SK-MEL-5 (cell line): Measurements from ENCODE around the gene ALG11. TPM values are rescaled to one million over a fixed set of nuclear protein-coding genes. Genes with fewer than 3 reads are reported as not detected.

Experiments
- DNase-seq: peaks from one replicate; pipeline ENCODE4 v3.0.0-alpha.2; 2016; ENCODE audit warnings: low read depth, low spot score
- in situ Hi-C: cut with HindIII; loops from 2 replicates; pipeline ENCODE4 v1.10.0; 2016; ENCODE audit warnings: low sequenced_read_pairs, high pct_unique_total_duplicates, low pct_unique_long_range_greater_than_20kb
- total RNA-seq: library from RNA; depleted of rRNA; stranded (reverse); fragments of >200 nt; shearing (Covaris generic); gene quantifications from 2 replicates; pipeline ENCODE4 v1.2.3, GENCODE V29; 2014

ALG11 gene
- total RNA-seq, 1 experiment from 2014 or later: 18.6 TPM

DNA sequence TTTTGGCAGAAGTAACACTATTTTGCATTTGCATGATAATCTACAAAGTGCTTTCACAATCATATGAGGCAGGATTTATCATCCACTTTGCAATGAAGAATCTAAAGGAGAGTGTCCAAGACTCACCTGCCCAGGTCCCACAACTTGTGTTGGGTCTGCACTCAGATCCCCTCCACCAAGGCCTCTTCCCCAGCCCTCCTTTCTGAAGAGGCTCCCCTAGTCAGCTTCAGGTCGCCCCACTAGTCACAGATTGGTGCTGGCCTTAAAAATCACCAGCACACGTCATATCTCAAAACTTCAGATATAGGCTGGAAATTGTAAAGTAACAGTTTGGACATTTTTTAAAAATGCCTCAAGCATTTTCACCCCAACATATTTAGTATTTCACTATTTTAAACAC is 18.5 kb upstream of the ALG11 start:
- no peak for DNase-seq
- in situ Hi-C loops: no loop called here

DNA sequence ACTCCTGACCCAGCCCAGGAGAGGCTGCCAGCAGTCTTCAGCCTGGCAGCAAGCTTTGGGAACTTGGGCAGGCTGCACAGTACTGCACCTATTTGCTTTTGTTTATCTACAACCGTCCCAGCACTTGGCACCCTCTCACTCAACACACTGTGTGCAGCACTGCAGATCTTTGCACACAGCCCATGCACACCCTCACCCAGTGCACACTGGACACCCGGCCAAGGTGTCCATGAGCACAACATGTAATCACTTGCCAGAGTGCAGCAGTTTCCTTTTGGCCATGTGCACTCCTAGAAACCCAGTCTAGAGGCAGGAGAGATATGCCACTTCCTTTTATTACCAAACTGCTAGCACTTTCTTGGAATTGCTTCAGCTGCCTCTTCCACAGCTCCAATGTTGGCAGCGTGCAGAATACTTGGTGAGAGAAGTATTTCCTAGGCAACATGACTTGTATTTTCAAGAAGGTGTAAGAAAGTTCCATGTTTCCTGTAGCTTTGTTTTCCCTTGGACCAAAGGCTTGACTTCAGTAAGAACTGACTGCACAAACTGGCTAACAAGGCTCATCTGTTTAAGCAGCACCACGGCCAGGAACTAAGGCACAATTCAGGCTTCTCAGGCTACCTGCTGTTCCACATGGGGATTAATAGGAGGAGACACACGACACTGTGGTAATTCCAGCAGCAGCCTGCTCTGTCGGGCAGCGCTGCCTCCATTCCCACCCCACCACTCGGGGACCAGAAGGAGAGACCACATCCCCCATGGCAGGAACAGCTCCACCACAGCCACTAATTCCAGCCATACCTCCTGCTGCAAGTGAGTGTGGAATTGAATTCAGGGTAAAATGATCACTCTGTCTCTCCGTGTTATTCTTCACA is 16.3 kb upstream of the ALG11 start:
- DNase-seq: peak; percentile 51
- in situ Hi-C loops: no loop called here

GRCh38 chr13:51996641-51997040 is 15.6 kb upstream of the ALG11 start:
- in situ Hi-C loops: no loop called here
- DNase-seq: no peak

GRCh38 chr13:51997186-51997585 is 15.0 kb upstream of the ALG11 start:
- DNase-seq: no peak
- in situ Hi-C loops: no loop called here

DNA sequence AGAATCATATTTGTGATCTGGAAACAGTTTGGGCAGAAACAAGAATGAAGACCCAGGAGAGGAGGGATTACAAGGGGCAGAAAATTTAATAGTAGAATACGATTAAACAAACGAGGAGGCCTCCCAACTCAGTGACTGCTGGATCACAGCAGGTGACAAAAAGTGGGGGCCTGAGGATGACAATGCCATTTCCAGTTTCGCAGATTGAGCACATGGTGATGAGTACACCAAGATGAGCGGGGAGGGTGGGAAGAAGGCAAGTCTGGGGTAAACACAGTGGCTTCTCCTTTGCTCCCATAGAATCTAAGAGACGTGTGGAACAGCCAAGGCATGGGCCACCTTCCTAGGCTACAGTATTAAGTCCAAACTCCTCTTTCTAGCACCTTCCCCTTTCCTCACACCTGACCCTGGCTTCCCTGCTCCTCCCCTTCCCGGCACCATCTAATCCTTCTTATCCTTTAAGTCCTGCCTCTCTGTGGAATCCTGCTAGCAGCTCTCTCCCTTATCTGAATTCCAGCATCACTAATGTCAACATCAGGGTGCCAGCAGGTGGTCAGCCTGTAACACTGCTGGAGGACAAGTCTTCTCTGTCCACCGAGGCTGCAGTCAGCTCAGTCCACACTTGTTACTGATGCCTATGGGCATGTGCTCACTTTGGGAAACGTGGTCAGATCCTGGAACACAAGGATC is 14.4 kb upstream of the ALG11 start:
- no peak for DNase-seq
- in situ Hi-C loops: no loop called here

DNA sequence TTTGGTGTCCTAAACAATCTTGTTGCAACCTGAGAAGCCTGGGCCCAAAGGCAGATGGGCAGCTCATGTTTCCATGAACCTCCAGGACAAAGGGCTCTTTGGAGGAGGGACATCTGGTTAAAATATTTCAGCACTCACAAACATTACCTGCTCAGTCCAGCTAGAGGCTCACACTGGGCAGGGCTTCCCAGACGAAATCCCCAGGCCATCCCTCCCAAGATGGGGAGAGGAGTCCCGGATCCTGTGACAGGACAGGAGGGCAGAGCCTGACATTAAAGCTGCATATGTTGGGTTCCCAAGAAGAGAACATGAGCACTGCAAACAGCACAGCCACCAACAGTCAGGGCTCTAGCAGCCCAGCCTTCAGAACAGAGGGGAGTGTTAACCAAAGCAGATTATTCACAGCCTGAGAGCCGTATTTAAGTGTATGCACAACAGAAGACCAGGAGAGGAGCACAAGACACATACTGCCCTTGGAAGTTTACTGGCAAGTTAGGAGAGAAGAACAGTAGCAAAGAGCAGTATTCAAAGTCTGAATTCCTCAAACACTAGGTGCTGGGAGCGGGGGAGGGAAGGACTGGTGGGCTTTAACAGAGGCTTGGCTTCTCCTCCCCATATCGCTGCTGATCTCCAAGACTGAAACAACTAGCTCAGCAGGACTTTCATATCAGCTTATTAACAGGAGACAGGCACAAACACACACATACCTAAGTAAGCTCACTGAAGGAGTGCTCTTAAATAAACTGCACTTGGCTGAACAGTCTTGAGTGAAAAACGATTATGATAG is 13.3 kb upstream of the ALG11 start:
- DNase-seq: no peak
- in situ Hi-C loops: no loop called here

- no peak for DNase-seq
- in situ Hi-C loops: no loop called here
Observed at GRCh38 chr13:51999510-51999911, 12.7 kb upstream of the ALG11 start.

DNA sequence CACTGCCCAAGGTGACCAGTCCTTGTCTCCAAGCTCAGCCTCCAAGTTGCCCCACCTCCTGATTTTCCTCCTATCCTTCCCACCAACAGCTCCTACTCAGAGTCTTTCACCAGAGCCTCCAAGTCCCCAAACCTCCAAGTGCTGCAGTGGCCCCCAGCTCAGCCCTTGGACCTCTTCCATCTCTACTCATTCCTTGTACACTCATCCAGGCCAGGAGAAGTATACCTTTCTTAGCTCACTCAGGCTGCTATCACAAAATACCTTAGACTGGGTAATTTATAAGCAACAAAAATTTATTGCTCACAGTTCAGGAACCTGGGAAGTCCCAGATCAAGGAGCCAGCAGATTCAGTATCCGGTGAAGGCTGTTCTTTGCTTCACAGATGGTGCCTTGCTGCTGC is 12.3 kb upstream of the ALG11 start:
- no peak for DNase-seq
- in situ Hi-C loops: no loop called here

DNA sequence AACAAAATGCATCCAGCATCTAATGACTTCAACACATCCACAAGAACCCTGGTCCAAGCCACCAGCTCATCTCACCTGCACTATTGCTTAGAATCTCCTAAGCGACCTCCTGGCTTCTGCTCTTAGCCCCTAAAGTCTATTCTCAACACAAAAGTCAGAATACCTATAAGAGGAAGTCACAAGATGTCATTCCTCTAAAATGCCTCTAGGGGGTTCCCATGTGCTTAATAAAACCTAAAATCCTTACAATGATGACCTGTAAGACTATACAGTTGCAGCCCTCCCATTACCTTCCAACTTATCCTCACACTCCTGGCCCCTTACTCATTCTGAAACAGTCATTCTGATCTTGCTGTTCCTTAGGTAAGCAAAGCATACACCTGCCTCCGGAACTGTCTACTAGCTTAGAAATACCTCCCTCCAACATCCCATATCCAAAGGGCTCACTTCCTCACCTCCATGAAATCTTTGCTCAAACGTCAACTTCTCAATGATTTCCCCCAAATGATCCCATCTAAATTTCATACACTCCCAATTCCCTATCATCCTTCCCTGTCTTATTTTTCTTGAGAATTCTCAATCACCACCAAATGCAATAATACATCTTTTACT is 11.0 kb upstream of the ALG11 start:
- peak; percentile 63 for DNase-seq
- in situ Hi-C loops: no loop called here

- in situ Hi-C loops: no loop called here
- no peak for DNase-seq
Observed at GRCh38 chr13:52002361-52002760, 9.8 kb upstream of the ALG11 start.

GRCh38 chr13:52003541-52003940 is 8.7 kb upstream of the ALG11 start:
- in situ Hi-C loops: no loop called here
- no peak for DNase-seq

GRCh38 chr13:52004511-52005170 is 7.6 kb upstream of the ALG11 start:
- peak; percentile 73 for DNase-seq
- in situ Hi-C loops: no loop called here

GRCh38 chr13:52005841-52006522 is 6.2 kb upstream of the ALG11 start:
- in situ Hi-C loops: no loop called here
- DNase-seq: no peak

DNA sequence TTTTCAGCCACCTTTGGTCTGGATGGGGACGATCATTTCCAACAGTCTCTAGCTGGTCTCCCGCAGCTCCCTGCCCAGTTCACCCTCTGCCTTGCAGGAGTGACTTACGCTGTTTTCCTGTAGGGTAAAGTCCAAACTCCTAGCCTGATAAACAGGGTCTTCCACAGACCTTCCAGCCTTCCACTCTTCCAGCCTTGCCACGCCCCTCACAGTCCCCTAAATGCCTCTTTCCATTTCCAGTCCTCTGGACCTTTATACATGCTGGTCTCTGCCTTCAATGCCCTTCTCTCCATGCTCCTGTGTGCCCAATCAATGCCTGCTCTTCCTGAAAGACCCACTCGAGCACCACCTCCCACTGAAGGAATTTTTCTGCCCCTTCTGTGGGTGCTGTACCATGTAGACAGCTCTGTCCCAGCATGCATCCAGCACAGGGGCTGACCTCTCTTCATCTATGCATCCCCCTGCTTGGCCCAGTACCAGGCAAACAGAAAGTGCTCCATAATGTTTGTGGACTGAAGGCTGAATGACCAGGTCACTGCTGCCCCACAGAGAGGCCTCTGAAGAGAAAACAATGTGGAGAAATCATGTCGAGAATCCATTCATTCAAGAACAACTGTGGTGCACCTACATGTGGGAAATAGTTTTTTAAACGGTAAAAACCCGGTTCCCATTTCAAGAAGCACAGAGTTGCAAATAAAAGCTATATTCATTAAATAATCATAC is 5.5 kb upstream of the ALG11 start:
- DNase-seq: no peak
- in situ Hi-C loops: no loop called here

DNA sequence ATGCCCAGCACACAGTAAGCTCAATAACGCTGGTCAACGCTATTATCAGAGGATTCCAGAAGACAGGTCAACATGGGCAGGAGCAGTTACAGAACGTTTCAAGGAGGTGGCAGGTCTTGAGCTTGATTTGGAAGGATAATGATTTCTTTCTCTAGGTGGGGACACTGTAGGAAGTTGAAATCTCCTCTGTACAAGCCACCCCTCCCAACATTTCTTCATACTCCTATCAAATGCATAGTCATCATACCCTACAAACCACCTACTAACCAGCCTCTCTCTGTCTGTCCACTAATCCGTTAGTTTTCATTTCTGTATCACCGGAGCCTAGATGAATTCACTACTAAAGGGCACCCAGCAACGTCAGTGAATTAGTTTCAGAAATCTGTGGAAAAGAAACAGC is 2.3 kb upstream of the ALG11 start:
- in situ Hi-C loops: no loop called here

GRCh38 chr13:52010890-52011631 is 1.1 kb upstream of the ALG11 start, which contains the start of gene ATP7B:
ATP7B (minus strand) TSS chr13:52011450; CDS start chr13:52011337, 113 bp downstream.
- in situ Hi-C loops: no loop called here
- DNase-seq: peak; percentile 15

More for the DNA sequence above, 2.3 kb upstream of the ALG11 start:
- DNase-seq: no peak
